ENCODE results near the gene SRRM4.

SRRM4 gene

DNA sequence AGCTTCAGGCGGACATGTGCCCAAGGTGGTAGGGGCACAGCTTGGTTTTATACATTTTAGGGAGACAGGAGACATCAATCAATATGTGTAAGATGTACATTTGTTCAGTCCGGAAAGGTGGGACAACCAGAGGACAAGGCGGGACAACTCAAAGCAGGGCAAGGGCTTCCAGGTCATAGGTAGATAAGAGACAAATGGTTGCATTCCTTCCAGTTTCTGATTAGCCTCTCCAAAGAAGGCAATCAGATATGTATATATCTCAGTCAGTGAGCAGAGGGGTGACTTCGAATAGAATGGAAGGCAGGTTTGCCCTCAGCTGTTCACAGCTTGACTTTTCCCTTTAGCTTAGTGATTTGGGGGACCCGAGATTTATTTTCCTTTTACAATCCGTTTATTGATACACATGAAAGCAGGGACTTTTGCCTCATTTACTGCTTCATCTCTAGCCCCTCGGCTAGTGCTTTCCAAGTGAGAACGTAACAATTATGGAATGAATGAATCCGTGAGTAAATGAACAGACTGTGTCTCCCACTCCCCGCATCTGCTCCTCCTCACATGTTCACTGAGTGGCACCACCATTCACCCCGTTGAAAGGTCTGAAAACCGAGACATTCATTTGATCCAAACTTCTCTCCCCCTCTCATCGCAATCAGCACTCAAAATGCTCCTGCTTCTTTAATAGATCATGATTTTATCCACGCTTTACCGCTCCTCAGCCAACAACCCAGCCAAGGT is 190.5 kb downstream of the SRRM4 start:
- no peak for DNase-seq

DNA sequence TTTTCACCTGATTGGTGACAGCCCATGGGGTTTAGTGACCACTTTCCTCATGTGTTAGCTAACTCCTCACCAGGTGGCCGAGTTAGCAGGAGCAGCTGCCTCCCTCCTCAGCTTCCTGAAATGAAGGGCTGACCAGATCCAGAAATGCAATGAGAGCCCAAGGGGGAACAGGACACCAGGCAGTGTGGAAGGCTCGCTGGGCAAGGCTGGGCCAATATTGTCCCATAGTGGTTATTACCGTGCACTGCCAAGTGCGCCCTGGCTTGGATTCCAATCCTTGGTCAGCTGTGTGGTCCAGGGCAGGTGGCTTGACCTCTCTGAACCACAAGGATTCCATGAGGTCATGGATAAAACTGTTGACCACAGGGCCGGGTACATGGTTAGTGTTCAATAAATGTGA is 193.7 kb downstream of the SRRM4 start:
- no peak for DNase-seq

GRCh38 chr12:119176267-119177055 is 195.1 kb downstream of the SRRM4 start:
- no peak for DNase-seq

DNA sequence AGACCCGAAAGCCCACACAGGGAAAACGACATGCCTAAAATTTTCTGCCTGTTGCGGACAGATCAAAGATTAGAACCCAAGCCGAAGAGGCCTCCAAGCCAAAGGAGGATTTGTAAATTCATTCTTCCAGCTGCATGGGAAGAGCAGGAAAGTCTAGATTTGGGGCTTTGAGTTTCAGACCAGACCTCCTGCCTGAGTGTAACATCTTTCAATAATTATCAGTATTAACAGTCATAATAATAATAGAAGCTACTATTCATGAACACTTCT is 195.7 kb downstream of the SRRM4 start:
- no peak for DNase-seq

- DNase-seq, result no peak
Observed at GRCh38 chr12:119177724-119178380, 196.5 kb downstream of the SRRM4 start.

- DNase-seq, result no peak
Observed at GRCh38 chr12:119178544-119179334, 197.4 kb downstream of the SRRM4 start, which contains the start of gene HSPB8. Gene HSPB8 (plus strand): TSS chr12:119178931. CDS start chr12:119179313, 382 bp downstream.

GRCh38 chr12:119179335-119180021 is 198.1 kb downstream of the SRRM4 start:
- DNase-seq, result no peak

- DNase-seq, result no peak
Observed at GRCh38 chr12:119180380-119181040, 199.2 kb downstream of the SRRM4 start.

DNA sequence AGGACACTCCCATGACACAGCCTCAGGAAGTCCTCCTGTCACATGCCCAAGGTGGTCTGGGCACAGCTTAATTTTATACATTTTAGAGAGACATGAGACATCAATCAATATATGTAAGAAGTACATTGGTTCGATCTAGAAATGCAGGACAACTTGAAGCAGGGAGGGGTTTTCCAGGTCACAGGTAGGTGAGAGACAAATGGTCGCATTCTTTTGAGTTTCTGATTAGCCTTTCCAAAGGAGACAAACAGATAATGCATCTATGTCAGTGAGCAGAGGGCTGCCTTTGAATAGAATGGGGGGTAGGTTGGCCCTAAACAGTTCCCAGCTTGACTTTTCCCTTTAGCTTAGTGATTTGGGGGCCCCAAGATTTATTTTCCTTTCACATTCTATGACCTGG is 199.9 kb downstream of the SRRM4 start:
- no peak for DNase-seq

- no peak for DNase-seq
Observed at GRCh38 chr12:119181944-119182343, 200.6 kb downstream of the SRRM4 start.

DNA sequence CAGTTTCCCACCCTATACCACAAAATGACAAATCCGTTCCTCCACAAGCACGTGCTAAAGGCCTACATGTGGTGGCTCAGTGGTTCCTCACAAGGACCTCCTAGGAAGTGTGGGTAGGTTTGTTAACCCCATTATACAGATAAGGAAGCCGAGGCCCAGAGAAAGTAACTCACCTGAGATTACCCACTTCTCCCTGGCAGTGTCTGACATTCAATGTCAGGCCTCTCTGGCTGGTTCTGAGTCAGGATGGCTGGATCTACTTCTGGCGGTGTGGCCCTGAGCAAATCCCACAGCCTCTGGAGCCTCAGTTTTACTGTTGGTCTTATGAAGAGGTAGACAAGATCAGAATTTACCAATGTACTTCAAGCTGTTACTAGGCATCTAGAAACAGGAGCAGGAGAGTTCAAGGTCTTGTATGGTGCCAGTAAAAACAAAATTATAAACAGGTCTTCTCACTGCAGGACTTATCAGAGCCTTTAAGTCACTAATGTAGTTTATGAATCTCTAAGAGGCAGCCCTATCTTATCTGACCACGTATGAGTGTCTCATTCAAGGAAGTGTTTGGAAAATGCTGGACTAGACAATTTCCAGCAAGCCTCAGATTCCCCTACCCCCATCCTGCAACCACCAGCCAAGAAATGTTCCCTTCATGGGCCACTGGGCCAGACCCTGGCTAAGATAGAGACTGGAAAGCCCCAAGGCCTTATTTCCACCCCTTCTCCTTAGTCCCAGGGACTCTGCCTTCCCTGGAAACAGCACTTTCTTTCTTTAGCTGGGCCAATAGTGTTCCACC is 201.6 kb downstream of the SRRM4 start:
- no peak for DNase-seq

DNA sequence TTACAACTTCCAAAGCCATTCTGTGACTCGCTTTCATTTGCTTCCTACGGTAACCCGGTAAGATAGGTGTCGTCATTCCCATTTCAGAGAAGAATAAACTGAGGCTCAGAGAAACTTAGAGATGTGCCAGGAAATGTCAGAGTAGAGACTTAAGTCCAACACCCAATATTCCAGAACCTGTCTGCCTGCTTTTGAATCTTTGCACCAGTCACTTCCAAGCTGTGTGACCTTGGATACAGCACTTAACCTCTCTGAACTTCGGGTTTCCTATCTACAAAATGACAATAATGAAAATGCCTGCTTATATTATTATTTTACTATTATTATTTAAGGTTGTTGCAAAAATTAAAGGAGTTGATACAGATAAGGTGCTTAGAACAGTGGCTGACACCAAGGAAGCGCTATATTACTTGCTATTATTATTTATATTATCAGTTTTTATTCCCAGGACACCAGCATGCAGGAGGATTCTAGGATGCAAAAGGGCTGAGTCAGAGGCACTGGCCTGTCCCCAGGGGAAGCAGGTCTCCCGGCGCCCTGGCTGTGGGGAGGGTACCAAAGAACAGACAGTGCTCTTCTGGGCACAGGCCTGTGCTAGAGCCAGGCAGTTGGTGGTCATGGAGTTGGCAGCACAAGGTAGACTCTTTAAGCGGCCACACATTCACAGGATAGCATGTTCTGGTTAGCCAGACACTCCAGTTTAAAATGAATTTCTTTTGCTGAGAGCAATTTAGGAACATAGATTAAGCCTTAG is 202.8 kb downstream of the SRRM4 start:
- DNase-seq, result no peak

- no peak for DNase-seq
Observed at GRCh38 chr12:119195256-119195655, 213.9 kb downstream of the SRRM4 start.

DNA sequence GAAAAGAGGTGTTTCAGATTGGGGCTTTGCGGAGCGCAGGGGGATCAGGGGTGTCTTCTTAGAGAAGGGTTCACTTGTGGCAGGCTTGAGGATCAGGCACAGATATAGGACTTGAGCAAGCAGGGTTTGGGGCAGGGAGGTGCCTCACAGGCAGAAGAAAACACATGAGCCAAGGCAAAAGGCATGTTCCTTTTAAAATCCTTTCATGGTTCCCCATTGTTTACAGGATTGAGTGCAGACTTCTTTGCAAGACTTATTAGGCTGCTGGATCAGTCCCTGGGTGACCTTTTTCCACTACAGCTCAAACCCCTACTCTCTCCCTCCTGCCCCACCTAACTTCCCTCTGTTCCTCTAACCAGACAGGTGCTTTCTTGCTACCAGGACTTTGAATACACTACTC is 217.1 kb downstream of the SRRM4 start:
- no peak for DNase-seq

DNA sequence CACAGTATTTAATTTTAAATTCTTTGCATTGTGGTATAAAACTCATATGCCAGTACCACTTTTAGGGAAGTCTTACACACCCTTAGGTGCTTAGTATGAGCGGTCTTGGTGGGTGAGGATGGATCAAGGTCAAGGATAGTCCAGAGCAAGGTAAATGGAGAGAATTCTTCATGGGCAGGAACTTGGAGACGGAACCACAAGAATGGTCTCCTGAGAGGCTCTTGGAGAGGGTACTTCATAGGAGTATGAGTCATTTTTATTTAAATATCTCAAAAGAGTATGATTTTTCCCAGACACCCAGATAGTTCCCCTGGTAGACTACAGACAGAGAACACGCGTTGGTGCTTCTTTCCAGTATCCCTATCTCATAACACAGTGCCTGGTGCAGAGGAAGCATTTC is 219.3 kb downstream of the SRRM4 start:
- DNase-seq, result no peak

DNA sequence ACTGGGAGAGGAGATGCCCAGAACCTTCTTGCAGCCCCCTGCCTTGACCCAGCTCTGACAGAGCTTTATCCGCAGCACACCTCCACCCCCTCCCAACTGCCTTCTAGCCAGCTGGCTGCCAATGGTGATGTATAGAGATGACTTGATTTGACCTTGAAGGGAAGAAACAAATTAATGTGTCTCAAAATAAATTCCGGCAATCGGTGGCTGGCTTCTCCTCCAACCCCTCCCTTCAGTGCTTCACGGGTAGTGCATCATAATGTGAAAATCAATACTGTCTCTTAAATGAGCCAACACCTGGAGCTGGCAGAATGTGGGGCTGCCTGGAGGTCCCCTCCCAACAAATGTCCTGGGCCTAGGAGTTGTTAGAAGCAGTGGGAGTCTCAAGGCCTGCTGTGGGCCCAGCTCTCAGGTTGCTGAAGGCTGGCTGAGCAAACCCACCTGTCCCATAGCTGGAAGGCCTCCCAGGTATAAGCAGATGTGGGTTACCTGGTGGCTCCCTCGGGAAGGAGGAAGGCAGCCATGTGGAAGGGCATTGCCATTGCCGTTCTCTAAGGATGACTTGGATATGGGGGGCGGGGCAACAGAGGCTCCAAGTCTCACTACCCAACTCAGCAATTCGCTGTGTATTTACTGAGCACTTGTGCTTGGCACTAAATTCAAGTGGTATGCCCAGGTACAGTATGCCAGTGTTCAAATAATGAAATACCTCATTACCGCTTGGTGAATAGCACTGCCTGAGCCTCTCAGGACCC is 220.6 kb downstream of the SRRM4 start:
- no peak for DNase-seq

- DNase-seq, result no peak
Observed at GRCh38 chr12:119202544-119202943, 221.2 kb downstream of the SRRM4 start.

- no peak for DNase-seq
Observed at GRCh38 chr12:119204131-119204530, 222.8 kb downstream of the SRRM4 start.

DNA sequence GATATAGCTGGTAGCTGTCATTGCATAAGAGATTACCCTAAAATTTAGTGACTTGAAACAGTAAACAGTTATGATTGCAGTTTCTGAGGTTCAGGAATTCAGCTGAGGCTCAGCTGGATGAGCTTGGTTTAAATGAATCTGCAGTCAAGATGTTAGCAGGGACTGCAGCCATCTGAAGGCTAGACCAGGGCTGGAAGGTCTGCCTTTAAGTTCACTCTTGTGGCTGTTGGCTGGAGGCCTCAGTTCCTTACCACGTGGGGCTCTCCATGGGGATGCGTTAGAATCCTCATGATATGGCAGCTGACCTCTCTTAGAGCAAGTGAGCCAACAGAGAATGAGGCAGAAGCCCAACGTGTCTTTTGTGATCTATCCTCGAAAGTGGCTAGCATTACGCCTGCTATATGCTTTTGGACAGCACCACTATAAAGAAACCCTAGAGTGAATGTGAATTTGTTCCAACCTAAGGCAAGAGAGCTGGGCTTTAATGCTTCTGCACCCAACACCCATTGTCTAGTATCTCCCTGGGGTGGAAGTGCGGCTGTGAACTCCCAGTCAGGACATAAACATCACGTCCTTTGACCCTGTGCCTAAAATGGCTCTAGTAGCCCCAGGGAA is 223.4 kb downstream of the SRRM4 start:
- no peak for DNase-seq

Measured in inflammatory macrophage treated with lipopolysaccharide for 4 hours (primary cell).